Activated CD8-positive, alpha-beta memory T cell treated with anti-CD3 and anti-CD28 coated beads for 36 hours (primary cell): Measurements from ENCODE around the gene GPS1. TPM values are rescaled to one million over a fixed set of nuclear protein-coding genes. Genes with fewer than 3 reads are reported as not detected.

Experiments
- total RNA-seq, 2 experiments: library from RNA; stranded (reverse); gene quantifications; one replicate each; pipeline ENCODE4 v1.2.3, GENCODE V29; 2021

GPS1 gene
- total RNA-seq, 2 experiments from 2014 or later = 118 TPM

Other genes with a start within 250 kb of the GPS1 start
- not detected for gene GCGR, start 247.7 kb upstream of the GPS1 start, total RNA-seq
- gene MCRIP1, start 218.6 kb upstream of the GPS1 start, total RNA-seq = 10 to 100 TPM; 44.5 to 46.3 TPM
- not detected for gene PPP1R27, start 216.8 kb upstream of the GPS1 start, total RNA-seq
- gene P4HB, start 191.4 kb upstream of the GPS1 start, total RNA-seq = 100 to 1,000 TPM; 493 to 503 TPM
- 100 to 1,000 TPM; 669 to 688 TPM for gene ARHGDIA, start 180.6 kb upstream of the GPS1 start, total RNA-seq
- gene ALYREF, start 160.3 kb upstream of the GPS1 start, total RNA-seq = 100 to 1,000 TPM; 305 to 310 TPM
- 100 to 1,000 TPM; 147 TPM for gene ANAPC11, start 160.2 kb upstream of the GPS1 start, total RNA-seq
- gene NPB, start 149.7 kb upstream of the GPS1 start, total RNA-seq = under 1 TPM in 1 of 2 experiments, not detected in 1; 0.17 TPM
- gene PCYT2, start 140.5 kb upstream of the GPS1 start, total RNA-seq = 10 to 100 TPM; 30.4 to 30.9 TPM
- gene SIRT7, start 133.7 kb upstream of the GPS1 start, total RNA-seq = 10 to 100 TPM; 37.1 to 39.7 TPM
- gene MAFG, start 124.2 kb upstream of the GPS1 start, total RNA-seq = 10 to 100 TPM; 28.2 to 29.7 TPM
- gene PYCR1, start 114.6 kb upstream of the GPS1 start, total RNA-seq = 100 to 1,000 TPM; 160 to 165 TPM
- gene MYADML2, start 104.7 kb upstream of the GPS1 start, total RNA-seq = not detected
- under 1 TPM; 0.38 to 0.40 TPM for gene NOTUM, start 90.7 kb upstream of the GPS1 start, total RNA-seq
- gene ASPSCR1, start 74.3 kb upstream of the GPS1 start, total RNA-seq = 10 to 100 TPM; 27.9 to 28.8 TPM
- 100 to 1,000 TPM; 154 to 158 TPM for gene CENPX, start 29.0 kb upstream of the GPS1 start, total RNA-seq
- gene LRRC45, start 28.6 kb upstream of the GPS1 start, total RNA-seq = 10 to 100 TPM; 30.2 to 31.3 TPM
- gene RAC3, start 20.2 kb upstream of the GPS1 start, total RNA-seq = 1 to 10 TPM; 5.1 TPM
- 100 to 1,000 TPM; 119 to 129 TPM for gene DCXR, start 14.2 kb upstream of the GPS1 start, total RNA-seq
- gene RFNG, start 87 bp upstream of the GPS1 start, total RNA-seq = 10 to 100 TPM; 16.7 to 18.3 TPM
- 100 to 1,000 TPM; 187 to 195 TPM for gene DUS1L, start 13.9 kb downstream of the GPS1 start, total RNA-seq
- 100 to 1,000 TPM; 302 to 305 TPM for gene FASN, start 46.3 kb downstream of the GPS1 start, total RNA-seq
- gene CCDC57, start 160.9 kb downstream of the GPS1 start, total RNA-seq = 10 to 100 TPM; 69.8 to 73.0 TPM
- 100 to 1,000 TPM; 115 to 130 TPM for gene SLC16A3, start 177.1 kb downstream of the GPS1 start, total RNA-seq
- gene CSNK1D, start 221.8 kb downstream of the GPS1 start, total RNA-seq = 100 to 1,000 TPM; 128 to 129 TPM